ENCODE data around the gene CUL3. TPM values are rescaled to one million over a fixed set of nuclear protein-coding genes. Genes with fewer than 3 reads are reported as not detected.
"Not testable (repeated sequence)": the region's sequence is repeated elsewhere in the genome, so short reads cannot be mapped to it uniquely, and the experiment has no call there.

Gene CUL3
- total RNA-seq, 1 donor: 26.1 TPM

DNA sequence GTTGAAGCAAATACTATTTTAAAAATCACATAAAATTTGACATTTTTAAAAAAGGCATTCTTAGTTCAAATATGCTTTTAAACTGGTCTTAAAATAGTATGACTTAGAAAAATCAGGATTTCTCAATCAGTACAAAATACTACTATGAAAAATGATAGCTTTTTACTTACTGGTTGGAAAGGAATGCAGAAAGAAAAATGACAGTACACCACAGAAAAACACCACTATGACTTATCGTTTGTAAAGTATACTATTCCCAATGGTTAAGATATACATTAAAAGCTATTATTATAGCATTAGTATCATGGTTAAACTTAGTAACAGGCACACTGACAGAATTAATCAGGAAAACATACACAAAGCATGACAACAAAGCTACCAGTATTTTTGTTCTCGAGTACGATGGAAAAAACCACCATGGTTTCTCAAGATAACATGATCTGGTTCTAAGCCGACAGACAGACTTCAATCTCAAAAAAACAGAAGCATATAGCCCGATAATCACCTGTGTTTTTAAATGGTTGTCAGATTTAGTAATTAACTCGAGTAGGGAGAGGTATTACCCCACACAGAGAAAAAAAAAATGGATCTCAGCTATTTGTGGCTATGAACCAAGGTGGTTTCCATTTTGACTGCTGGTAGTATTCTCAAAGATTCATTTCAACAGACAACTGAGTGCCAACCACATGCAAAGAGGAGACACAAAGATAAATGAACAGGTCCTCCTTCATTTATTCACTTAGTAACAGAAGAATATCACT lies 39.1 kb downstream of the CUL3 start:
- DNase-seq (ENCODE audit: low read depth in 2 of 3, low spot score in 2 of 3): no peak

DNA sequence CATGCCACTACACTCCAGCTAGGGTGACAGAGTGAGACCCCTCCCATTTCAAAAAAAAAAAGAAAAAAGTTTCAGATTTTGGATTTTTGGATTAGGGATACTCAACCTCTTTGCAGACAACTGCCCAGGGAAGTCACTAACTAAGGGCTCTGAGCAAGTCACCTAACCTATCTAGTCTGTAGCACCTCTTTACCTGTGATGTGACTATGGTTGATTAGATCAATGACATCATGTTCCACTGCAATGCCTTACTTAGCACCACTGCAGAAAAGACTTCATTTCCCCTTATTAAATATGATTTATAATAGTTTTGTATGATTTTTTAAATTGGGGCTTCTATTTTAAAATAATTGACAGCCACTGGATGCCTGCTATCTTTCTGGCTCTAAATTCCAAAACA lies 41.2 kb downstream of the CUL3 start:
- no peak for DNase-seq (ENCODE audit: low read depth in 2 of 3, low spot score in 2 of 3)

DNA sequence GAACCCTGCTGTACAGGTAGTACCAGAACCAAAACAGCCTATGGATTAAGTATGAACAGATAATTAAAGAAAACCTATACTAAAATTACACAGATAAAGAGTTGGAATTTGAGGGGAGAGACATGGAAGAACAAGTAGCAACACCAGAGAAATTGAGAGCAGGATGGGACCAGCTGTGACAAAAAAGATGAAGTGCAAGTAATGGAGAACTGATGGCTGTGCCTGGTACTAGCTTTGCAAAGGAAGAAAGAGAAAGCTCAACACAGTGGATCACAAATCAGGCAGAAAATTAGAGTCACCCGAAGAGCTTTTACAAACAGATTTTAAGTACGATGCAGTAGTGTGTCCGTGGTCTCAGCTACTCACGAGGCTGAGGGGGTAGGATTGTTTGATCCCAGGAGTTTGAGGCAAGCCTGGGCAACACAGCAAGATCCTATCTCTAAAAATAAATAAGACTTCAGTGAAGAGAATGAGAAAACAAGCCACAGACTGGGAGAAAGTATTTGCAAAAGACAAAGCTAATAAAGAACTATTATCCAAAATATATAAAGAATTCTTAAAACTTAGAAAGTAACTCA lies 46.5 kb downstream of the CUL3 start:
- no peak for DNase-seq (ENCODE audit: low read depth in 2 of 3, low spot score in 2 of 3)

DNA sequence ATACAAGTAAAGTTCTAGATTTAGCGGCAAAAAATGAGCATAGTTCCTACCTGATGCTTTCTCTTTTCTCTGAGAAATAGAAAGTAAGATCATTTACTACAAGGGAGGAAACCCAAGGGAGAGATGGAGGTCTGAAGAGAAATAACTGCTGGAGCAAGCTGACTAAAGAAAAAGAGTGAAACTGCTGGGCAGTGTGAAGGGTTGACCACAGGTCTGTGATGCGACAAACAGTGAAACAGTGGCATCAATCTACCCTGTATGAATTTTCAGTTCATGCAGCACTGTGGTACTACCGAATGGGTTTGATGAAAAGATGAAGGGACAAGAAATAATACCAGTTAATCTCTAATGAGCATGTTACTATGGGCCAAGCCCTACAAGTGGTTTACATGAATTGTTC lies 52.2 kb downstream of the CUL3 start:
- no peak for DNase-seq (ENCODE audit: low read depth in 2 of 3, low spot score in 2 of 3)

DNA sequence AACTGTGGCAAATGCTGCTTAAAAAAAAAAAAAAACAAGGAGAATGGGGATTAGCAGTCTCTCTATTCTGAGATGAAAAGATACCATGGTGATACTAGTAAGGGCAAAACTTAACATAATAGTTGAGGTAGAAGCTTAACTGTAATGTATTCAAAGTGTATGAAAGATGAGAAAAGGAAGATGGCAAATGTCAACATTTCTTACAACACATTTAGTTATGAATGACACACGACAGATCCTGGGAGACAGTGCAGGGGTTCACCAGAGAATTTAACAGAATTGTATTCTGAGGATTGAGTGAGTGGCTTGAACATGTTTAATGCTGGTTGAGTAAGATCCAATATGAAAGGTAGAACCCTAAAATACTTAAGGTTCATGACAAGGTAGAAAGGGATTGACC lies 52.7 kb downstream of the CUL3 start:
- no peak for DNase-seq (ENCODE audit: low read depth in 2 of 3, low spot score in 2 of 3)

DNA sequence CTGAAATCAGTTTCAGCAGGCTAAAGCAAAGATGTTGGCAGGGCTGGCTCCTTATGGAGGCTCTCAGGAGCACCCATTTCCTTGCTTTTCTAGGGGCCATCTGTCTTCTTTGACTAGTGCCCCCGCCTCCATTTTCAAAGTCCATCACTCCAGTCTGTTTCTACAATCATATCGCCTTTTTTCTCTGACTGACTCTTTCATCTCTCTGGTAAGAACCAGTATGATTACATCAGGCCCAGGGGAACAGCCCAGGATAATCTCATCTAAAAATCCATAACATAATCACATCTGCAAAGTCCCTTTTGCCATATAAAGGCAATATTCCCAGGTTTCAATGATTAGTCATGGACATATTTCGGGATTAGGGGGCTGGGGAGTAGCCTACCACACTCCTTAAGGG lies 57.0 kb downstream of the CUL3 start:
- DNase-seq (ENCODE audit: low read depth in 2 of 3, low spot score in 2 of 3): no peak

DNA sequence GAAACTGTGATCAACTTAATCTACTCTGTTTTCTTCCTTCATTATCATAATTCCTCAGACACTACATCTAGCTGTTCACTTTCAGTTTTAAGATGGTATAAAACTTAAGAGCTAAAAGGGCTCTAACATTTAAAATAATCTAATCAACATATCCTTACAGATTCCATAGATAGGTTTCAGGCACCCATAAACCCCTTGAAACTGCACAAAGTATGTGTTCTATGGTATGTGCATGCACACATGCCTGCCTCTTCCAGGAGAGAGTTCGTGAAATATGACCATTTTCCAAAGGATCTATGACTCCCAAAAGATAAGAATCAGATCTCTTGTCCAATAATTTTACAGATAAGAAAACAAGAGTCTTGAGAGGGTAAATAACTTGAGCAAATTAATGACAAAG lies 59.4 kb downstream of the CUL3 start:
- DNase-seq (ENCODE audit: low read depth in 2 of 3, low spot score in 2 of 3): no peak

DNA sequence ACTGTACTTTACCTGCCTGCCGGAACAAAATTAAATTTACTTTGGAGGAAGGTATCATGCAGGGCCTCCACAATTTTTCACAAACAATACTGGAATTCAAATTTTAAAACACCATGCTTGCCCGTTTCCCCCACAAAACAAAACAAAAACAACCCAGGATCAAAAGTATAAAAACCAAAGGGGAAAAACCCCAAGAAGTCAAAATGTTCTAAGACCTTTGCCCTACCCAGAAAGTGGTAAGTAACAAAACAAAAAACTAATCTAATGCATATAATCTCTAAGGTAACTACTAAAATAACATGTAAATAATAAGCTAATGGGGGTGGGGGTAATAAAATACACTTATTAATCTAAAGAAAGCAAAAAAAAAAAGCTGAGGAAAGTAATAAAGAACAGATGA lies 60.5 kb downstream of the CUL3 start:
- no peak for DNase-seq (ENCODE audit: low read depth in 2 of 3, low spot score in 2 of 3)

DNA sequence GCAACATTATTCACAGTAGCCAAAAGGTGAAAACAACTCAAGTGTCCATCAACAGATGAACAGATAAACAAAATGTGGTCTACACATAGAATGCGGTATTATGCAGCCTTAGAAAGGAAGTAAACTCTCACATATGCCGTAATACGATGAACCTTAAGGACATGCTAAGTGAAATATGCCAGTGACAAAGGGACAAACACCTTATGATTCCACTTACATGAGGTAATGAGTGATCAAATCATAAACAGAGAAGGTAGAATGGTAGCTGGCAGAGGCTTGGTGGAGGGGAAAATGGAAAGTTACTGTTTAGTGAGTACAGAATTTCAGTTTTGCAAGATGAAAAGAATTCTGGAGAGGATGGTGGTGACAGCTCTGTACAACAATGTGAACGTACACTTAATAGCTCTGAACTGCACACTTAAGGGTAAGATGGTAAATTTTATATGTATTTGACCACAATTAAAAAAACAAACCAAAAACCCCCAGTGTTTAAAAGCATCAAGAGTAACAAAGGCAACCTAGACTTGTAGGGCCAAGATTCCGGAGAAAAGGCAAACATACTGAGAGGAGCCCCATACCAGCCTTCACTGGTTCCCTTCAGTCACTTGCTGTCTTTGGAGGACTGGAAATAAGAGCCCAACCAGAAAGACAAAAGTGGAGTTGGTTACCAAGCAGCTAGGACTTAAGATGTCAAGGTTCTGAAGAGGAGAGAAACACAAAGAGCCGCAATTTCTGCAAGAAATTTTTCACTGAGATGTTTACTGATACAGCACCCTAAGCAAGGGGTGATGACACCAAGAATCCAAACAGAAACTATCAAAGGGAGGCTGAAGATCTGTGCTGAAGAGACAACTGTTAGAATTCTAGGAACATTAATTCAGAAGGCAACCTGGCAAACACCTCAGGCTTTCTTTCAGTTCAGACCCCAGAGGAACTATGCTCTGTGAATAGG lies 61.3 kb downstream of the CUL3 start:
- DNase-seq (ENCODE audit: low read depth in 2 of 3, low spot score in 2 of 3): peak in 2 of 3 donors; percentile 20 to 55

DNA sequence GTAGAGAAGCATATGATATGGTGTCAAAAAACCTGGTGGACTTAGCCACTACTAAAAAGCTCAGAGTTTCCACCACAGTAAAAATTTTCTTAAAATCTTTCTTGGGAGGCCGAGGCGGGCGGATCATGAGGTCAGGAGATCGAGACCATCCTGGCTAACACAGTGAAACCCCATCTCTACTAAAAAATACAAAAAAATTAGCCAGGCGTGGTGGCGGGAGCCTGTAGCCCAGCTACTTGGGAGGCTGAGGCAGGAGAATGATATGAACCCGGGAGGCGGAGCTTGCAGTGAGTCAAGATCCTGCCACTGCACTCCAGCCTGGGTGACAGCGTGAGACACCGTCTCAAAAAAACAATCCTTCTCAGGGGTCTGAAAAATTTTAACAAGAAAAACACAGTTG lies 62.7 kb downstream of the CUL3 start:
- DNase-seq (ENCODE audit: low read depth in 2 of 3, low spot score in 2 of 3): not testable (repeated sequence)

DNA sequence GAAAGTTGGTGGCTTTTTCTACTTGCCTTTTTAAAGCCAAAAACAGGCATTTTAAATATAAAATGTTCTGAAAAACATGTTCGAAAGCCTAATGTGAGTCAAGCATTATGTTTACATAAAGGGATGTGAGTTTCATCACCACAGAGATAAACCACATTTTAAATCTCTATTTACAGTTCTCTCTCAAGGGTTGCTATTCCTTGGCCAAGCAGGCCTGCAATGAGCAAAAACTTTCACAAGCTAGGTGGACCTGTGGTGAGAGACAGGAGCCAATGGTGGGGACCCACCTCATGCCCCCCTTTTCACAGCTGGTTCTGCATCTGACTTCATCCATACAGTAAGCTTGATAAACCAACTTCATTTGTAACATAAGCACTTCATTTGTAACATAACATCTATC lies 65.1 kb downstream of the CUL3 start:
- peak in 2 of 3 donors; percentile 6 to 10 for DNase-seq (ENCODE audit: low read depth in 2 of 3, low spot score in 2 of 3)

DNA sequence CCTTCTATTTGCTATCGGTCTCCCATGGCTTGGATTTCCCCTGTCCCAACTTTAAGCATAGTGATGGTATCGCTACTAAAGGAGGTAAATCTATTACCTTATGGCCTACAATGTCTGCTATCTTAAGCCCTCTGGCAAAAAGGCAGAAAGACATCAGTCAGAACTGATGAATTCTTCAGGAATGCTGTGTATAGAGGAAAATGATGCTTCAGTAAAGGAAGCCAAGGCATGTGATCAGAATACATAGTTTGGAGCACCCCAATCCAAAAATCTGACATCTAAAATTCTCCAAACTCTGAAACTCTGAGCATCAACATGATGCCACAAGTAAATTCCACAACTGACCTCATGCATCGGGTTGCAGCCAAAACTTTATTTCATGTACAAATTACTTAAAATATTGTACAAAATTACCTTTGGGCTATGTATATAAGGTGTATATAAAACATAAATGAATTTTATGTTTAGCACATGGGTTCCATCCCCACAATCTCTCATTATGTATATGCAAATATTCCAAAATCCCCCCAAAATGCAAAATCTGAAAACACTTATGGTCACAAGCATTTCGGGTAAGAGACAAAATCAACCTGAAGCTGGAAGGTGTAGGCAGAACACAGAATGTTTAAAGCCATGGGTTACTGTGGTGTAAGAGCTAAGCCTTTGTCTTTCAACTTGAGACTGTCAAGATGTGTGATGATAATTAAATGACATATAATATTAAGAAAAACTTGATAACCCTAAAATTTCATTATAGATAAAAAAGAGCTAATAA lies 66.2 kb downstream of the CUL3 start:
- no peak for DNase-seq (ENCODE audit: low read depth in 2 of 3, low spot score in 2 of 3)

DNA sequence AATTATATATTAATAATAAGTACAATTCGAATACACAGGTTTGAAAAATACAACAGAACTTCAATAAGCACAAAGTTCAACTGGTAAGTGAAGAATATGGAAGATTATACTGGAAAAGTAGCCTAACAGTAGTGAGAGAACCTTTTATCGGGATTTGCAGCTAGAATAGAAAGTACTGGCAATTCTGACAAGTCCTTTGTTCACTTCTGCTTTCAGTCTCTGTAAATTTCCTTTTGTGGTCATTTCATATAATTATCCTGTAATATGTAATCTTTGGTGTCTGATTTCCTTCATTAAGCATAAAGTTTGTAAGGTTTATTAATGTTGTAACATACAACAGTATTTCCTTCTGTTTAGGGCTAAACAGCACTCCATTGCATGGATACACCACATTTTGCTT lies 67.2 kb downstream of the CUL3 start:
- peak in 2 of 3 donors; percentile 15 to 47 for DNase-seq (ENCODE audit: low read depth in 2 of 3, low spot score in 2 of 3)

DNA sequence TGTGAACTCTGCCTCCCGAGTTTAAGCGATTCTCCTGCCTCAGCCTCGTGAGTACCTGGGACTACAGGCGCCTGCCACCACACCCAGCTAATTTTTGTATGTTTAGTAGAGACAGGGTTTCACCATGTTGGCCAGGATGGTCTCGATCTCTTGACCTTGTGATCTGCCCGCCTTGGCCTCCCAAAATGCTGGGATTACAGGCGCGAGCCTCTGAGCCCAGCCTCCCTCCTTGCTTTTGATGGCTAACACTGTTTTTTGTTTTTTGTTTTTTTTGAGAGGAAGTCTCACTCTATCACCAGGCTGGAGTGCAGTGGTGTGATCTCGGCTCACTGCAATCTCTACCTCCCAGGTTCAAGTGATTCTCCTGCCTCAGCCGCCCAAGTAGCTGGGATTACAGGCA lies 68.8 kb downstream of the CUL3 start:
- not testable (repeated sequence) for DNase-seq (ENCODE audit: low read depth in 2 of 3, low spot score in 2 of 3)

DNA sequence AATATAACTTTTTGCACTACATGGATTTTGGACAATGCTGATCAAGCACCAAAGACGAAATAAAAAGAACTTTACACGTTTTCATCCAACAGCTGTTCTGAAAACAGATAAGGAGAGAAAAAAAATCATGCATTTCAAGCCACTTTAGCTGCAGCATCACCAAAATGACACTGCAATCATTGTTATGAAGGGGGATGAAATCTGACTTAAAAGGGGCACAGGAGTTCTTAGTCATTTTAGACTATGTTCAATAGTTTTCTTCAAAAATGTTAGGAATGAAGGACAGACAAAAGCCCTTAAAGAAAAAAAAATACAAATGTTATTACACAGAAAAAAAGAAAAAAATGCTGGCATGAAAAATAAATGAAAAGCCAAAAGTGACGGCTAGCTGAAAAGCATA lies 71.2 kb downstream of the CUL3 start:
- DNase-seq (ENCODE audit: low read depth in 2 of 3, low spot score in 2 of 3): no peak

DNA sequence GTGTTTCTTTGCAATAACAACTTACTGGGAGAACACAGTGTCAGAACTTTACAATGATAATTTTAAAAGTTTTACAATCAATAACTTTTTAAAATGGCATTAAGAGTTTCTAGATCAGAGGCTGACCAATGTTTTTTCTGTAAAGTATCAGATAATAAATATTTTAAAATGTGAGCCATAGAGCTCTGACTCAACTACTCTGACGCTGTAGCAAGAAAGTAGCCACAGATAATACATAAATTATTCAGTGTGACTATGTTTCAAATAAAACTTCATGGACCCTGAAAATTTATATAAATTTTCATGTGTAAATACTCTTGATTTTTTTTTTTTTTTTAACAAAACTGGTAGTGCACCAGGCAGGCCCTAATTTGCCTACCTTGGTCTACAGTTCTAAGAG lies 77.4 kb downstream of the CUL3 start:
- DNase-seq (ENCODE audit: low read depth in 2 of 3, low spot score in 2 of 3): no peak

DNA sequence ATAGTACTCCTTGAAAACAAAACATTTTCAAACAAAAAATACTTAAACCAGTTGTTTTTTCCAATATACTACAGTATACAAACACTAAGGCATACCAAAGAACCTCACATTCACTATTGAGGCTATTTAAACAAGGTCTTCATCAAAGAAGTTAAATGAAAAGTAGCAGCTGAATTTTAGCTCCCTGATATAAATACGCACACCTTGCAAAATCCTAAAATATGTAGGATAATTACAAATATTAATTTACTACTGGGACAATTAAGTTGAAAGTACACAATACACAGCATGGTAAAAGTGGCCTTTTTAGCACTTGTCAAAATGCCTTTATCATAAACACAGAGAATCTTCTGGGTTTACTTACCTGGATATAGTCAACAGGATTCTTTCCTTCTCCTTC lies 78.7 kb downstream of the CUL3 start:
- DNase-seq (ENCODE audit: low read depth in 2 of 3, low spot score in 2 of 3): no peak

DNA sequence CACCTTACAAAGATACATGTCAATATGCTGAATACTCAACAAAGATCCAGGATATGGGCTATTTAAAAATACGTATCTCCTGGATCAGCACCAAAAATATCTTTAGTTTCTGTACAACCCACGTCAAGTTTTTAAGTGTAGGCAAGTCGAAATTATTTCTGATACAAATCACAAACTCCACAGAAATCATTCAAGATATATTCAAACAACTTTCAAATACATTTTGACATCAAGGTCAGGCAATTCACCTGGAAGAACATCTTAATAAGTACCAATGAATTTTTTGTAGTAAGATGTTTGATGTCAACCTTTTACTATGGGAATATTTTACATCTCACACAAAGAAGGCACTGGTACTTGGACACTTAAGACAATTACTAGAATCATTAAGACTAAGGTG lies 86.2 kb downstream of the CUL3 start:
- no peak for DNase-seq (ENCODE audit: low read depth in 2 of 3, low spot score in 2 of 3)

DNA sequence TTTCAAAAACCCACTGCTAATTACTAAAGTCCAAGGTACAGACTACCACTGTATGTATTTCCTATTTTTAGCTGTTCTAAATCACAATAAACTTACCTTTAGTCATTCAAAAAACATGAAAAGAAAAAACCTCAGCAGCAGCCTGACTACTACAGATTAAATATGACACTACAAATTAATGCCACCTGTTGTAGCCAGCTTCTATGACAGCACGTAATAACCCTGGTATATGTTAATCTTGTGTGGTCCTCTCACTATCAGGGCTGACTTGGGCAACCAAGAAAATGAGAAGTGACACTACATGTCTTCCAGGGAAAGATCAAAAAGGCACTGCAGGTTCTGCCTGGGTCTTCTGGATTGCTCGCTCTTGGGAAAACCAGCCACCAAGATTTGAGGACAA lies 92.6 kb downstream of the CUL3 start:
- no peak for DNase-seq (ENCODE audit: low read depth in 2 of 3, low spot score in 2 of 3)

DNA sequence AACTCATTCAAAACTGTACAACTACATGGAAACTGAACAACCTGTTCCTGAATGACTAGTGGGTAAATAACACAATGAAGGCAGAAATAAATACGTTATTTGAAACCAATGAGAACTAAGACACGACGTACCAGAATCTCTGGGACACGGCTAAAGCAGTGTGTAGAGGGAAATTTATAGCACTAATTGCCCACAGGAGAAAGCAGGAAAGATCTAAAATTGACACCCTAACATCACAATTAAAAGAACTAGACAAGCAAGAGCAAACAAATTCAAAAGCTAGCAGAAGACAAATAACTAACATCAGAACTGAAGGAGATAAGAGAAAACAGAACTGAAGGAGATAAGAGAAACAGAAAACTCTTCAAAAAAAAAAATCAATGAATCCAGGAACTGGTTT lies 97.2 kb downstream of the CUL3 start:
- not testable (repeated sequence) for DNase-seq (ENCODE audit: low read depth in 2 of 3, low spot score in 2 of 3)
